Endodermal cell (in vitro differentiated cells): Measurements from ENCODE around the gene ZSCAN26. TPM values are rescaled to one million over a fixed set of nuclear protein-coding genes. Genes with fewer than 3 reads are reported as not detected.

ENCODE experiments used
- DNase-seq: peaks from one replicate; pipeline ENCODE4 v3.0.0-alpha.2; 2017
- H3K27ac ChIP-seq: 2 replicates; pipeline ENCODE4 v1.5.1; 2013; ENCODE audit warnings: mild to moderate bottlenecking, low read depth, low read length, moderate library complexity
- H3K27me3 ChIP-seq: 2 replicates; pipeline ENCODE4 v1.6.1; 2013; ENCODE audit warnings: mild to moderate bottlenecking, low read length, moderate library complexity; ENCODE audit not compliant: insufficient read depth, control insufficient read depth, poor library complexity, severe bottlenecking
- H3K36me3 ChIP-seq: 2 replicates; pipeline ENCODE4 v1.7.0; 2013; ENCODE audit warnings: mild to moderate bottlenecking, low read length, moderate library complexity; ENCODE audit not compliant: control insufficient read depth, insufficient read depth
- H3K4me1 ChIP-seq: one replicate; pipeline ENCODE4 v1.7.0; 2013; ENCODE audit warnings: low read length; ENCODE audit not compliant: control insufficient read depth, insufficient read depth
- H3K4me3 ChIP-seq: 2 replicates; pipeline ENCODE4 v1.5.1; 2013; ENCODE audit warnings: mild to moderate bottlenecking, low read length, moderate library complexity
- H3K9ac ChIP-seq: 2 replicates; pipeline ENCODE4 v1.6.1; 2013; ENCODE audit warnings: mild to moderate bottlenecking, low read length, moderate library complexity; ENCODE audit not compliant: poor library complexity, severe bottlenecking; ENCODE audit errors: extremely low read depth
- H3K9me3 ChIP-seq: 2 replicates; pipeline ENCODE4 v1.6.1; 2013; ENCODE audit warnings: mild to moderate bottlenecking, low read length, moderate library complexity; ENCODE audit not compliant: control insufficient read depth
- H3K27ac Mint-ChIP-seq: 2 replicates; pipeline ENCODE4 v1.8.0; 2020; ENCODE audit warnings: mixed read lengths
- H3K27me3 Mint-ChIP-seq: 2 replicates; pipeline ENCODE4 v1.8.0; 2021; ENCODE audit warnings: mild to moderate bottlenecking, mixed read lengths; ENCODE audit not compliant: insufficient read depth
- H3K36me3 Mint-ChIP-seq: 2 replicates; pipeline ENCODE4 v1.8.0; 2020; ENCODE audit warnings: low read depth, mixed read lengths
- H3K4me1 Mint-ChIP-seq: 2 replicates; pipeline ENCODE4 v1.8.0; 2020; ENCODE audit warnings: mixed read lengths
- H3K4me3 Mint-ChIP-seq: 2 replicates; pipeline ENCODE4 v1.8.0; 2020; ENCODE audit warnings: mild to moderate bottlenecking, moderate library complexity, mixed read lengths
- H3K9me3 Mint-ChIP-seq: 2 replicates; pipeline ENCODE4 v1.8.0; 2020; ENCODE audit warnings: mild to moderate bottlenecking, mixed read lengths
- CTCF ChIP-seq: fragments of 200-600 bp; sonication (generic); conservative IDR thresholded peaks from 2 replicates; pipeline ENCODE4 v1.5.0; 2021; ENCODE audit warnings: antibody characterized with exemption, mild to moderate bottlenecking
- WGBS, 2 experiments: methylation state at CpG; one replicate each; pipeline versions ENCODE4 v1.1.5 to v1.1.7; 2013; ENCODE audit warnings: missing lambda C conversion rate in 2 of 2, mixed read lengths in 1 of 2; ENCODE audit not compliant: insufficient coverage in 1 of 2, insufficient read length in 1 of 2; 5-methylcytosine and 5-hydroxymethylcytosine counted together
- long read RNA-seq, 4 experiments: library from polyadenylated mRNA in 2 of 4; library from RNA in 1 of 4; library from capped mRNA in 1 of 4; stranded (forward) in 3 of 4; unstranded in 1 of 4; transcript quantifications; one replicate each; pipeline ENCODE4 v2.0.0, GENCODE V29; 2020 to 2021; ENCODE audit warnings: inconsistent platforms in 1 of 4
- polyA plus RNA-seq, 2 experiments: library from polyadenylated mRNA; stranded (reverse); fragments of 50-300 nt; gene quantifications; one replicate each; pipeline ENCODE4 v1.2.3, GENCODE V29; 2013
- total RNA-seq, 2 donors: library from RNA; stranded (reverse); fragmentation: NEBNext Ultra II Directional in 1 of 2; extraction: Animal tissue kit (Norgen Biotek cat#: 25700) in 1 of 2; gene quantifications; 2 replicates in 1 of 2; 3 replicates in 1 of 2; pipeline ENCODE4 v1.2.1, GENCODE V29; 2021

The ZSCAN26 gene
- total RNA-seq, result 10 to 100 TPM; 10.9 to 18.9 TPM
- 24.9 TPM for polyA plus RNA-seq (2013, experiment 1 of 2)
- polyA plus RNA-seq (2013, experiment 2 of 2), result 21.1 TPM
- long read RNA-seq, experiment 1, partial matches to known transcripts, result 3 of 4 reads
- long read RNA-seq, experiment 1, other reads (novel, unspliced or antisense), result 1 of 4 reads
- long read RNA-seq, experiment 2, transcript ZSCAN26-202 (4 exons, 2,835 nt), result major isoform, 9 of 30 reads
- long read RNA-seq, experiment 2, transcript ZSCAN26-201 (4 exons, 2,362 nt), result minor isoform, 7 of 30 reads
- long read RNA-seq, experiment 2, partial matches to known transcripts, result 3 of 30 reads
- long read RNA-seq, experiment 2, other reads (novel, unspliced or antisense), result 7 of 30 reads
- long read RNA-seq, experiment 3, transcript ZSCAN26-206 (4 exons, 2,729 nt), result minor isoform, 6 of 50 reads
- long read RNA-seq, experiment 3, transcript ZSCAN26-201 (4 exons, 2,362 nt), result minor isoform, 9 of 50 reads
- long read RNA-seq, experiment 3, transcript ZSCAN26-202 (4 exons, 2,835 nt), result major isoform, 13 of 50 reads
- long read RNA-seq, experiment 3, transcript ZSCAN26-204 (4 exons, 2,321 nt), result minor isoform, 8 of 50 reads
- long read RNA-seq, experiment 3, partial matches to known transcripts, result 3 of 50 reads
- long read RNA-seq, experiment 3, other reads (novel, unspliced or antisense), result 9 of 50 reads
- long read RNA-seq, experiment 4, partial matches to known transcripts, result 4 of 10 reads
- long read RNA-seq, experiment 4, other reads (novel, unspliced or antisense), result 1 of 10 reads

GRCh38 chr6:28266962-28267694 lies at the start of gene ZSCAN26:
TSS of gene ZSCAN26 (plus strand) at chr6:28267143. CDS start at chr6:28271920, 4,777 bp downstream.
- Mint-ChIP-seq H3K4me1 (peaks cover 21% of the 10 kb centered on the region), H3K9me3 (no peaks in the 10 kb centered on the region), H3K27ac (peak within 1 kb of the TSS; percentile 6), H3K36me3 (peaks cover 6% of the 10 kb centered on the region), H3K4me3 (no peak within 1 kb of the TSS), H3K27me3 (no peaks in the 10 kb centered on the region)
- Histone ChIP-seq H3K36me3 (no peaks in the 10 kb centered on the region), H3K9me3 (no peaks in the 10 kb centered on the region), H3K4me3 (peak within 1 kb of the TSS; percentile 99), H3K27me3 (no peaks in the 10 kb centered on the region), H3K4me1 (peaks cover 6% of the 10 kb centered on the region), H3K9ac (peak within 1 kb of the TSS; percentile 66), H3K27ac (peak within 1 kb of the TSS; percentile 39)
- TF ChIP-seq CTCF, result no peak
- WGBS, 2 experiments, result 1 to 2% methylated on average over 19 to 32 of the region's 32 CpGs
- DNase-seq, result peak; percentile 97

- Mint-ChIP-seq H3K9me3 (no peaks in the 10 kb centered on the region), H3K4me1 (peaks cover 3% of the 10 kb centered on the region), H3K27ac (no peak overlapping the region), H3K27me3 (peaks cover 58% of the 10 kb centered on the region), H3K4me3 (peak overlapping the region; percentile 63), H3K36me3 (no peaks in the 10 kb centered on the region)
- no peak for TF ChIP-seq CTCF
- Histone ChIP-seq H3K27ac (no peak overlapping the region), H3K4me1 (no peaks in the 10 kb centered on the region), H3K4me3 (peak overlapping the region; percentile 75), H3K9ac (no peak overlapping the region), H3K9me3 (no peaks in the 10 kb centered on the region), H3K36me3 (no peaks in the 10 kb centered on the region), H3K27me3 (peaks cover 35% of the 10 kb centered on the region)
- 91 to 92% methylated on average over 9 to 12 of the region's 12 CpGs for WGBS, 2 experiments
- no peak for DNase-seq
Measured at GRCh38 chr6:28217890-28218289, 49.1 kb upstream of the ZSCAN26 start.
